Measurements from ENCODE around the gene ADORA3. TPM values are rescaled to one million over a fixed set of nuclear protein-coding genes. Genes with fewer than 3 reads are reported as not detected.

Gene ADORA3
- total RNA-seq, 1 experiment from 2014 or later: not detected

GRCh38 chr1:111481387-111482221 lies 21.8 kb downstream of the ADORA3 start:
- H3K27me3 ChIP-seq (ENCODE audit: control insufficient read depth, insufficient read depth, low read length): no peaks in the 10 kb centered on the region
- intact Hi-C loops (cut with micrococcal nuclease; ENCODE audit: unreplicated experiment): loop anchor here (10.0 kb wide), 1 partner anchor 263 kb away; no protein-coding TSS in a partner anchor
- TF ChIP-seq POLR2AphosphoS5 (IDR thresholded peaks at IDR 0.05; ENCODE audit: low read depth, low read length) (no peak), CTCF (IDR thresholded peaks at IDR 0.05) (peak; percentile 70)
- no TSS peak for BruUV-seq (replicated peaks)
- peak; percentile 46 for DNase-seq (ENCODE audit: low read depth, low spot score)
- CTCF ChIA-PET: interaction anchor here (0.6 to 1.3 kb wide), 14 partner anchors 9 to 888 kb away, joined by 3 to 13 read pairs (median 6); no protein-coding TSS in a partner anchor
- no peak overlapping the region for H3K27ac ChIP-seq (ENCODE audit: low read length)
- no peaks in the 10 kb centered on the region for H3K9me3 ChIP-seq (ENCODE audit: control insufficient read depth, insufficient read depth, low read depth, low read length)
- in situ Hi-C loops (cut with HindIII; ENCODE audit: low pct_unique_long_range_greater_than_20kb, low sequenced_read_pairs): no loop called here
- H3K36me3 ChIP-seq (ENCODE audit: control insufficient read depth, insufficient read depth, low read length): no peaks in the 10 kb centered on the region
- no peaks in the 10 kb centered on the region for H3K4me1 ChIP-seq (ENCODE audit: control insufficient read depth, insufficient read depth, low read length)
- peak; percentile 91 for ATAC-seq
- POLR2A ChIA-PET: no interaction called here
- no peak overlapping the region for H3K4me3 ChIP-seq (ENCODE audit: low read depth in 2 of 2, low read length in 2 of 2)

- intact Hi-C loops (cut with micrococcal nuclease; ENCODE audit: unreplicated experiment): loop anchor here (10.0 kb wide), 1 partner anchor 264 kb away; no protein-coding TSS in a partner anchor
- POLR2A ChIA-PET: no interaction called here
- CTCF ChIA-PET: no interaction called here
Observed at GRCh38 chr1:111480674-111481073, 22.8 kb downstream of the ADORA3 start.

More at GRCh38 chr1:111480674-111481073, 22.8 kb downstream of the ADORA3 start:
- Histone ChIP-seq H3K36me3 (ENCODE audit: control insufficient read depth, insufficient read depth, low read length) (no peaks in the 10 kb centered on the region), H3K4me1 (ENCODE audit: control insufficient read depth, insufficient read depth, low read length) (no peaks in the 10 kb centered on the region), H3K27ac (ENCODE audit: low read length) (no peak overlapping the region), H3K4me3 (ENCODE audit: low read depth in 2 of 2, low read length in 2 of 2) (no peak overlapping the region), H3K27me3 (ENCODE audit: control insufficient read depth, insufficient read depth, low read length) (no peaks in the 10 kb centered on the region), H3K9me3 (ENCODE audit: control insufficient read depth, insufficient read depth, low read depth, low read length) (no peaks in the 10 kb centered on the region)
- no peak for ATAC-seq
- in situ Hi-C loops (cut with HindIII; ENCODE audit: low pct_unique_long_range_greater_than_20kb, low sequenced_read_pairs): no loop called here
- TF ChIP-seq CTCF (IDR thresholded peaks at IDR 0.05) (no peak), TCF7L2 (IDR thresholded peaks at IDR 0.05; ENCODE audit: low read depth, low read length) (no peak), SIN3A (IDR thresholded peaks at IDR 0.05; ENCODE audit: borderline replicate concordance, insufficient read depth, low read depth, low read length) (no peak), REST (IDR thresholded peaks at IDR 0.05; ENCODE audit: insufficient read depth in 1 of 2, low read depth in 2 of 2, low read length in 1 of 2) (no peak), POLR2AphosphoS5 (IDR thresholded peaks at IDR 0.05; ENCODE audit: low read depth, low read length) (no peak)
- no peak for DNase-seq (ENCODE audit: low read depth, low spot score)
- no TSS peak for BruUV-seq (replicated peaks)

Data from Panc1 (cell line).